ENCODE results near the gene DST.

DNA sequence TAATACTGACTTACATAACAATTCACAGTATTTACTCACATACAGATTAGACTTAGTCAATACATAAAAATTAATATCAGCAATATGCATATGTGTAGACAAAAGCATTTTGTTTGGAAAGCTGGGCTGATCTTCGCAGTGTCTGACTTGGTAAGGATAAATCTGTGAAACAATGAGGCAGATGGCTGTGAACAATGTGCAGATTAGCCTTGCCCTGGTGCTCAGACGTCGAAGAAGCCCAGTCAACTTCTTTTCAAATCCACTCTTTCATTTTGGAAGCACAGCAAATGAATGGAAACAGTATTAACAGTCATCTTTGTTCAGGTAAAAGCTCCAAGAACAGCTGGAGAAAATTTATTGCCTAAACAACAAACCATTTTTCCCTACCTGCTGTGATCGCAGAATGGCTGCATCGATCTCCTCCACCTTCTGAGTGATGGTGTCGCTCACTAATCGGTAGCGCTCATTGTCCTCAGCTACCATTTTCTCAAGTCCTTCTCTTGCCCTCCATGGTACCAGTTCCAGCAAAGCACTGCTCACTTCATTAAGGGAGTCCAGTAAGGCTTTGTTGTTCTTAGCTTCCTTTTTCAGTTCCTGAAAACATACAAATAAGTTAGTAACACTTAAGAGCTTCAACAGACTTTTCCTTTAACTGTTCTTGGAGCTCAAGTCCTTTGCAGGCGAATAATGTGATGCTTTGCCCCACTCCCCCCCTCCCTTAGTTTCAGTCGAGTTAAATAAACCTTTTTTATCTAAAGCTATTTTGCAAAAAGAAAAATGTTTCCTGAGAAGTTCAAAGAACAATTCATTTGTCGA lies 116.5 kb downstream of the DST start:
- TF ChIP-seq, protein P1, sequence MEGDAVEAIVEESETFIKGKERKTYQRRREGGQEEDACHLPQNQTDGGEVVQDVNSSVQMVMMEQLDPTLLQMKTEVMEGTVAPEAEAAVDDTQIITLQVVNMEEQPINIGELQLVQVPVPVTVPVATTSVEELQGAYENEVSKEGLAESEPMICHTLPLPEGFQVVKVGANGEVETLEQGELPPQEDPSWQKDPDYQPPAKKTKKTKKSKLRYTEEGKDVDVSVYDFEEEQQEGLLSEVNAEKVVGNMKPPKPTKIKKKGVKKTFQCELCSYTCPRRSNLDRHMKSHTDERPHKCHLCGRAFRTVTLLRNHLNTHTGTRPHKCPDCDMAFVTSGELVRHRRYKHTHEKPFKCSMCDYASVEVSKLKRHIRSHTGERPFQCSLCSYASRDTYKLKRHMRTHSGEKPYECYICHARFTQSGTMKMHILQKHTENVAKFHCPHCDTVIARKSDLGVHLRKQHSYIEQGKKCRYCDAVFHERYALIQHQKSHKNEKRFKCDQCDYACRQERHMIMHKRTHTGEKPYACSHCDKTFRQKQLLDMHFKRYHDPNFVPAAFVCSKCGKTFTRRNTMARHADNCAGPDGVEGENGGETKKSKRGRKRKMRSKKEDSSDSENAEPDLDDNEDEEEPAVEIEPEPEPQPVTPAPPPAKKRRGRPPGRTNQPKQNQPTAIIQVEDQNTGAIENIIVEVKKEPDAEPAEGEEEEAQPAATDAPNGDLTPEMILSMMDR (IDR thresholded peaks at IDR 0.05; ENCODE audit: insufficient read depth, low read length) = no peak
- TF ChIP-seq, protein P2, sequence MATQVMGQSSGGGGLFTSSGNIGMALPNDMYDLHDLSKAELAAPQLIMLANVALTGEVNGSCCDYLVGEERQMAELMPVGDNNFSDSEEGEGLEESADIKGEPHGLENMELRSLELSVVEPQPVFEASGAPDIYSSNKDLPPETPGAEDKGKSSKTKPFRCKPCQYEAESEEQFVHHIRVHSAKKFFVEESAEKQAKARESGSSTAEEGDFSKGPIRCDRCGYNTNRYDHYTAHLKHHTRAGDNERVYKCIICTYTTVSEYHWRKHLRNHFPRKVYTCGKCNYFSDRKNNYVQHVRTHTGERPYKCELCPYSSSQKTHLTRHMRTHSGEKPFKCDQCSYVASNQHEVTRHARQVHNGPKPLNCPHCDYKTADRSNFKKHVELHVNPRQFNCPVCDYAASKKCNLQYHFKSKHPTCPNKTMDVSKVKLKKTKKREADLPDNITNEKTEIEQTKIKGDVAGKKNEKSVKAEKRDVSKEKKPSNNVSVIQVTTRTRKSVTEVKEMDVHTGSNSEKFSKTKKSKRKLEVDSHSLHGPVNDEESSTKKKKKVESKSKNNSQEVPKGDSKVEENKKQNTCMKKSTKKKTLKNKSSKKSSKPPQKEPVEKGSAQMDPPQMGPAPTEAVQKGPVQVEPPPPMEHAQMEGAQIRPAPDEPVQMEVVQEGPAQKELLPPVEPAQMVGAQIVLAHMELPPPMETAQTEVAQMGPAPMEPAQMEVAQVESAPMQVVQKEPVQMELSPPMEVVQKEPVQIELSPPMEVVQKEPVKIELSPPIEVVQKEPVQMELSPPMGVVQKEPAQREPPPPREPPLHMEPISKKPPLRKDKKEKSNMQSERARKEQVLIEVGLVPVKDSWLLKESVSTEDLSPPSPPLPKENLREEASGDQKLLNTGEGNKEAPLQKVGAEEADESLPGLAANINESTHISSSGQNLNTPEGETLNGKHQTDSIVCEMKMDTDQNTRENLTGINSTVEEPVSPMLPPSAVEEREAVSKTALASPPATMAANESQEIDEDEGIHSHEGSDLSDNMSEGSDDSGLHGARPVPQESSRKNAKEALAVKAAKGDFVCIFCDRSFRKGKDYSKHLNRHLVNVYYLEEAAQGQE (IDR thresholded peaks at IDR 0.05; ENCODE audit: insufficient replicate concordance, low read depth) = no peak
- no peak for TF ChIP-seq POLR2AphosphoS5 (IDR thresholded peaks at IDR 0.05; ENCODE audit: low read depth)
- TF ChIP-seq SPI1 (IDR thresholded peaks at IDR 0.05; ENCODE audit: borderline replicate concordance, low read depth) = no peak
